Ishikawa (cell line): ENCODE measurements around the gene IL10RA.

Experiments
- CEBPB ChIP-seq: IDR thresholded peaks from 2 replicates; pipeline ENCODE4 v1.6.1; 2012
- CREB1 ChIP-seq: IDR thresholded peaks from 2 replicates; pipeline ENCODE4 v1.6.1; 2012; ENCODE audit warnings: low read depth
- EGR1 ChIP-seq: IDR thresholded peaks from 2 replicates; pipeline ENCODE4 v1.6.1; 2012
- EP300 ChIP-seq: IDR thresholded peaks from 2 replicates; pipeline ENCODE4 v1.6.1; 2012; ENCODE audit warnings: borderline replicate concordance
- FOXM1 ChIP-seq: IDR thresholded peaks from 2 replicates; pipeline ENCODE4 v1.6.1; 2012; ENCODE audit warnings: low read depth, borderline replicate concordance
- NFIC ChIP-seq: IDR thresholded peaks from 2 replicates; pipeline ENCODE4 v1.6.1; 2012
- RAD21 ChIP-seq: IDR thresholded peaks from 2 replicates; pipeline ENCODE4 v1.6.1; 2012; ENCODE audit warnings: low read depth
- TAF1 ChIP-seq: IDR thresholded peaks from 2 replicates; pipeline ENCODE4 v1.6.1; 2012; ENCODE audit warnings: low read depth, mild to moderate bottlenecking
- TCF12 ChIP-seq: IDR thresholded peaks from 2 replicates; pipeline ENCODE4 v1.6.1; 2012; ENCODE audit warnings: low read depth
- TEAD4 ChIP-seq: IDR thresholded peaks from 2 replicates; pipeline ENCODE4 v1.6.1; 2012
- USF1 ChIP-seq: IDR thresholded peaks from 2 replicates; pipeline ENCODE4 v1.6.1; 2012
- YY1 ChIP-seq: IDR thresholded peaks from 2 replicates; pipeline ENCODE4 v1.6.1; 2012; ENCODE audit warnings: low read depth
- ZBTB7A ChIP-seq: IDR thresholded peaks from 2 replicates; pipeline ENCODE4 v1.6.1; 2012; ENCODE audit warnings: low read depth
- TF ChIP-seq, protein P1 (sequence below): IDR thresholded peaks from 2 replicates; pipeline ENCODE4 v1.6.1; 2012; ENCODE audit warnings: low read depth, mild to moderate bottlenecking
- TF ChIP-seq, protein P2 (sequence below): IDR thresholded peaks from 2 replicates; pipeline ENCODE4 v1.6.1; 2012

The IL10RA gene

GRCh38 chr11:118042141-118042540 lies 55.9 kb downstream of the IL10RA start:
- TF ChIP-seq, protein P1, sequence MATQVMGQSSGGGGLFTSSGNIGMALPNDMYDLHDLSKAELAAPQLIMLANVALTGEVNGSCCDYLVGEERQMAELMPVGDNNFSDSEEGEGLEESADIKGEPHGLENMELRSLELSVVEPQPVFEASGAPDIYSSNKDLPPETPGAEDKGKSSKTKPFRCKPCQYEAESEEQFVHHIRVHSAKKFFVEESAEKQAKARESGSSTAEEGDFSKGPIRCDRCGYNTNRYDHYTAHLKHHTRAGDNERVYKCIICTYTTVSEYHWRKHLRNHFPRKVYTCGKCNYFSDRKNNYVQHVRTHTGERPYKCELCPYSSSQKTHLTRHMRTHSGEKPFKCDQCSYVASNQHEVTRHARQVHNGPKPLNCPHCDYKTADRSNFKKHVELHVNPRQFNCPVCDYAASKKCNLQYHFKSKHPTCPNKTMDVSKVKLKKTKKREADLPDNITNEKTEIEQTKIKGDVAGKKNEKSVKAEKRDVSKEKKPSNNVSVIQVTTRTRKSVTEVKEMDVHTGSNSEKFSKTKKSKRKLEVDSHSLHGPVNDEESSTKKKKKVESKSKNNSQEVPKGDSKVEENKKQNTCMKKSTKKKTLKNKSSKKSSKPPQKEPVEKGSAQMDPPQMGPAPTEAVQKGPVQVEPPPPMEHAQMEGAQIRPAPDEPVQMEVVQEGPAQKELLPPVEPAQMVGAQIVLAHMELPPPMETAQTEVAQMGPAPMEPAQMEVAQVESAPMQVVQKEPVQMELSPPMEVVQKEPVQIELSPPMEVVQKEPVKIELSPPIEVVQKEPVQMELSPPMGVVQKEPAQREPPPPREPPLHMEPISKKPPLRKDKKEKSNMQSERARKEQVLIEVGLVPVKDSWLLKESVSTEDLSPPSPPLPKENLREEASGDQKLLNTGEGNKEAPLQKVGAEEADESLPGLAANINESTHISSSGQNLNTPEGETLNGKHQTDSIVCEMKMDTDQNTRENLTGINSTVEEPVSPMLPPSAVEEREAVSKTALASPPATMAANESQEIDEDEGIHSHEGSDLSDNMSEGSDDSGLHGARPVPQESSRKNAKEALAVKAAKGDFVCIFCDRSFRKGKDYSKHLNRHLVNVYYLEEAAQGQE: no peak
- TF ChIP-seq YY1 (no peak), FOXM1 (no peak), EP300 (no peak), ZBTB7A (no peak), TAF1 (no peak), NFIC (no peak), TCF12 (no peak)
- TF ChIP-seq, protein P2, sequence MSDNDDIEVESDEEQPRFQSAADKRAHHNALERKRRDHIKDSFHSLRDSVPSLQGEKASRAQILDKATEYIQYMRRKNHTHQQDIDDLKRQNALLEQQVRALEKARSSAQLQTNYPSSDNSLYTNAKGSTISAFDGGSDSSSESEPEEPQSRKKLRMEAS: no peak

GRCh38 chr11:118042796-118043195 lies 56.6 kb downstream of the IL10RA start:
- TF ChIP-seq ZBTB7A: no peak
- TF ChIP-seq TAF1: no peak

- TF ChIP-seq CEBPB (no peak), CREB1 (no peak), RAD21 (no peak), USF1 (no peak)
Observed at GRCh38 chr11:118045191-118045590, 59.0 kb downstream of the IL10RA start.

- TF ChIP-seq, protein P2: no peak
- TF ChIP-seq TEAD4 (no peak), CREB1 (no peak), CEBPB (no peak), RAD21 (no peak), FOXM1 (no peak), ZBTB7A (no peak), USF1 (no peak), EP300 (no peak), TCF12 (no peak), NFIC (no peak)
- TF ChIP-seq, protein P1: no peak
Observed at GRCh38 chr11:118046051-118046963, 60.1 kb downstream of the IL10RA start.

- no peak for TF ChIP-seq ZBTB7A
- TF ChIP-seq EP300: no peak
Observed at GRCh38 chr11:118046964-118047700, 60.9 kb downstream of the IL10RA start.

- TF ChIP-seq CEBPB: no peak
- TF ChIP-seq, protein P1: no peak
- TF ChIP-seq EP300: no peak
- TF ChIP-seq USF1: no peak
- no peak for TF ChIP-seq EGR1
- no peak for TF ChIP-seq TEAD4
- TF ChIP-seq RAD21: no peak
Observed at GRCh38 chr11:118047749-118048148, 61.6 kb downstream of the IL10RA start.
